Cardiac muscle cell (in vitro differentiated cells and primary cell): ENCODE results near the gene SSBP3. TPM values are rescaled to one million over a fixed set of nuclear protein-coding genes. Genes with fewer than 3 reads are reported as not detected.

Experiments
- DNase-seq, 2 donors: peaks; one replicate each; pipeline versions ENCODE4 v3.0.0 to v3.0.0-alpha.2; 2010 to 2017; ENCODE audit warnings: low read depth in 1 of 2, low spot score in 1 of 2
- H3K27ac ChIP-seq: fragments of 200-600 bp; sonication (generic); 2 replicates; pipeline ENCODE4 v1.5.1; 2016
- H3K27me3 ChIP-seq: fragments of 200-600 bp; sonication (generic); 2 replicates; pipeline ENCODE4 v1.6.0; 2016; ENCODE audit warnings: control low read depth
- H3K36me3 ChIP-seq: fragments of 200-600 bp; sonication (generic); 2 replicates; pipeline ENCODE4 v1.5.1; 2016; ENCODE audit warnings: control low read depth
- H3K4me1 ChIP-seq: fragments of 200-600 bp; sonication (generic); 2 replicates; pipeline ENCODE4 v1.8.1; 2017; ENCODE audit warnings: low read depth, mild to moderate bottlenecking, mixed run types
- H3K4me3 ChIP-seq: fragments of 200-600 bp; sonication (generic); 2 replicates; pipeline ENCODE4 v1.5.1; 2016; ENCODE audit warnings: mild to moderate bottlenecking
- H3K9me3 ChIP-seq: fragments of 200-600 bp; sonication (generic); 2 replicates; pipeline ENCODE4 v1.5.1; 2017; ENCODE audit warnings: low read depth, mild to moderate bottlenecking, control low read depth
- polyA plus RNA-seq: library from polyadenylated mRNA; unstranded; fragments of >200 nt; fragmentation: Nextera tagmentation; extraction: Ambion mirVana; gene quantifications from 2 replicates; pipeline ENCODE4 v1.2.1, GENCODE V29; 2016
- total RNA-seq: library from RNA; depleted of rRNA; stranded (reverse); fragments of >200 nt; gene quantifications from 2 replicates; pipeline ENCODE4 v1.2.3, GENCODE V29; 2016
- TF ChIP-seq, protein P1 (sequence below): IDR thresholded peaks from 2 replicates; pipeline ENCODE4 v1.5.1; 2012; ENCODE audit warnings: low read depth, mild to moderate bottlenecking, low read length

The SSBP3 gene
- total and polyA plus RNA-seq, 2 experiments from 2014 or later = 40.2 to 81.0 TPM

DNA sequence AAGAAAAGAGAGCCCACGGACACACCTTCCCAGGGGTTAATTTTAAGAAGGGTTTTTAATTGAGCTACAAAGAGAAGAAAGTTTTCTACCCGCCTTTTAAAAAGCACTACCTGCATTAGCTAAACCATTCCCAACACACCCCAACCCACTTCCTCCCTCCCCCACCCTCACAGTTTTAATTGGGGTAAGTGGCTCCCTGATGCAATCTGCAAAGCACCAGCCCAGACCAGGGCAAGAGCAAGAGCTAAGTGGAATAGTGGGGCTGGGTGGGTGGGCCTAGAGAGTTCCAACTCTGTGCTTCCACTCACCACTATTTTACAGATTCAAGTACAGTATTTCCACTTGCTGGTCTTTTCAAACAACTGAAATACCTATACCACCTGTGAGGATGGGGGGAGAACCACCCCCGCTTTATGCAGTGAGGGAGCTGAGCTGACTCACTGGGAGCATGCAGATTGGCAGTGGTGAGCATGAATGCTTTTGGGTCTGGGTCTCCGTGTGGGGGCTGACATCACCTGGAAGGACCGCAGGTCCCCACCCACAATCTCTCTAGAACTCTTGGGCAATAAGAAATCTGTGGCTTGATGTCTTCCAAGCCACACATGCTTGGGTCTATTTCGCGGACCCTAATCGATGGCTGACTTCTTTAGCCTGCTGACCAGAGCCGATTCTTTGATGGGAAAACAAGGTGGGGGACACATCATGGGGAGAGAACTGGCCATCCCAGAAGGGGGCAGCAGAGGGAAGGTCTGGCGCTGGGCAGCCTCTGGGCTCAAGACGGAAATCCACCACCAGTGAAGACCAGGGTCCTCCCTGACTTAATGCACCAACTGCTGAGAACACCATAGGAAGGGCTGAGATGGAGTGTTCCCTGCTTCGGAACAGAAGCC, 95.5 kb downstream of the SSBP3 start:
- Histone ChIP-seq H3K4me1 (peaks cover 59% of the 10 kb centered on the region), H3K4me3 (no peak overlapping the region), H3K27ac (no peak overlapping the region), H3K36me3 (no peaks in the 10 kb centered on the region), H3K27me3 (no peaks in the 10 kb centered on the region), H3K9me3 (no peaks in the 10 kb centered on the region)
- peak; percentile 66 to 78 for DNase-seq
- TF ChIP-seq, protein P1, sequence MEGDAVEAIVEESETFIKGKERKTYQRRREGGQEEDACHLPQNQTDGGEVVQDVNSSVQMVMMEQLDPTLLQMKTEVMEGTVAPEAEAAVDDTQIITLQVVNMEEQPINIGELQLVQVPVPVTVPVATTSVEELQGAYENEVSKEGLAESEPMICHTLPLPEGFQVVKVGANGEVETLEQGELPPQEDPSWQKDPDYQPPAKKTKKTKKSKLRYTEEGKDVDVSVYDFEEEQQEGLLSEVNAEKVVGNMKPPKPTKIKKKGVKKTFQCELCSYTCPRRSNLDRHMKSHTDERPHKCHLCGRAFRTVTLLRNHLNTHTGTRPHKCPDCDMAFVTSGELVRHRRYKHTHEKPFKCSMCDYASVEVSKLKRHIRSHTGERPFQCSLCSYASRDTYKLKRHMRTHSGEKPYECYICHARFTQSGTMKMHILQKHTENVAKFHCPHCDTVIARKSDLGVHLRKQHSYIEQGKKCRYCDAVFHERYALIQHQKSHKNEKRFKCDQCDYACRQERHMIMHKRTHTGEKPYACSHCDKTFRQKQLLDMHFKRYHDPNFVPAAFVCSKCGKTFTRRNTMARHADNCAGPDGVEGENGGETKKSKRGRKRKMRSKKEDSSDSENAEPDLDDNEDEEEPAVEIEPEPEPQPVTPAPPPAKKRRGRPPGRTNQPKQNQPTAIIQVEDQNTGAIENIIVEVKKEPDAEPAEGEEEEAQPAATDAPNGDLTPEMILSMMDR = peak; percentile 75

DNA sequence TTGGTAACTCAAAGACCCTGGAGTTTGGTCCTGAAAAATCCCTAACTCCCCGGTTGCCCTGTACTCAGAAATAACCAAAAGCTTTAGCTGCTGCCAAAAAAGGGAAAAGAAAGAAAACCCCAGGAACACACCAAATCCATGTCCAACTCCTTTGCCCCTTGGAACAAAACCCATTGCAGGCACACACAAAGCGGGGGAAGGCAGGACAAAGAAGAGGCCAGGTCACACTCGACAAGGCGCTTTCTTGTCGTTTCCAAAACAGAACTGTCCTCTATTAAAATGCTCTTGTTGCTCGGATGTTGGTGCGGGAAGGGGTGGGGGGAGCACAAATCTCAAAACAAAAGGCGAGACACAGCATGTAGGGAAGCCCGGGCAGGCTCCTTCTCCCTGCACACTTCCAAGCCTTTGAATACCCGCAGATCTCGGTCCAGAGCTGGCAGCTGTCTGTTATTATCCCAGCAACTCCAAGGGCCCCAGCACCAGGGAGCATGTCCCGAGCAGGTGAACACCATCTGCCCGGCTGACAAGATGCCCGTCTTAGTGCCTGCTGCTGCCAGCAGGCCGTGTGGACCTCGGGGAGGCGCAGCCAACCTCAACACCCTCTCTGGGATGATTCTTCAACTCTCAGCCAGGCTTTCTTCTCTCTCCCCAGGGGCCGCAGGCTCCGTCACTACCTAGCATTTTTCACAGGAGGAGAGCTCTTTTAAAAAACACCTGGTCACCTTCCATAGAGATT, 96.4 kb downstream of the SSBP3 start:
- peaks cover 62% of the 10 kb centered on the region for H3K4me1 ChIP-seq

DNA sequence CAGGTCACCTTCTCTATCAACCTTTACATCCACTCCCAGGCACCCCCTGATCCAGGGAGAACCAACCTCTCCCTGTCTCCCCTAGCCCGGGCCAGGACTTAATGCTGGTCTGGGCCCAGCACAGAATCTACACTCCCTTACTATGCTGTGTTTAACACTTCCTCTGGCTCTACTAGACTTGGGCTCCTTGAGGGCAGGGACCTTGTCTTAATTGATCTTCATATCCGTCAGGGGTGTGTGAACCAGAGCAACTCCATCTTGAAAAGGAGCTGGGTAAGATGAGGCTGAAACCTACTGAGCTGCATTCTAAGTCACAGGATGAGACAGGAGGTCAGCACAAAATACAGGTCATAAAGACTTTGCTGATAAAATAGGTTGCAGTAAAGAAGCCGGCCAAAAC, 98.9 kb downstream of the SSBP3 start:
- H3K4me1 ChIP-seq = peaks cover 53% of the 10 kb centered on the region
- no peak for DNase-seq
- H3K27me3 ChIP-seq = no peaks in the 10 kb centered on the region
- H3K9me3 ChIP-seq = no peaks in the 10 kb centered on the region
- H3K36me3 ChIP-seq = no peaks in the 10 kb centered on the region
- TF ChIP-seq, protein P1 = no peak
- peak overlapping the region; percentile 36 for H3K27ac ChIP-seq
- no peak overlapping the region for H3K4me3 ChIP-seq

More for the DNA sequence above, 96.4 kb downstream of the SSBP3 start:
- H3K36me3 ChIP-seq = no peaks in the 10 kb centered on the region
- DNase-seq = no peak
- no peaks in the 10 kb centered on the region for H3K9me3 ChIP-seq
- TF ChIP-seq, protein P1 = no peak
- no peak overlapping the region for H3K27ac ChIP-seq
- no peaks in the 10 kb centered on the region for H3K27me3 ChIP-seq
- no peak overlapping the region for H3K4me3 ChIP-seq

DNA sequence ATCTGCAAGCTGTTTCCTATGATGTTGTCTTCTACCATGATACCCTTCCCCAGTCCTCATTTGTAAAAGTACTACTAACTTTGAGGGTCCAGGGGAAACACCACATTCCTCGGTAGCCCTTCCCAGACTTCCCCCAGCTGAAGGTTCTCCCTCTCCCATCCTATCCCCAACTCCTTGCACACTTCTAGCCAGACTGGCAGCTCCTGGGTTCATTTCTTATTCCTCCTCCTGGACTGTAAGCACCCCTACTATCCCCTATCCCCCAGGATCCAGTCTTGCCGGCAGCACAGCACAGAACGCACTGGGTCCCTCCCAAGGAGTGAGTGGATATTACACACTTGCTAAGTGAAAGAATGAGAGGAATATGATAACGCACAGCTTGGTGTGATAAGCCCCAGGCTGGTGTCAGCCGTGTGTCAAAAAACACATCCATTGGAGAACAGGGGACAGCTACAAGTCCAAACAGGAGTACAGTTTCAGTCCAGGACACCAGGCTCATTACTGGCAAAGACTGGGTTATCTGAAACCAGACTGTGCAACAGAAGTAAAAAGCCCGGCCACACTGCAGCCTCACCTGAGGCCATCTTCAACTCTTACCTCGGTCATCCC, 100.2 kb downstream of the SSBP3 start:
- Histone ChIP-seq H3K9me3 (no peaks in the 10 kb centered on the region), H3K4me3 (no peak overlapping the region), H3K36me3 (no peaks in the 10 kb centered on the region), H3K27me3 (no peaks in the 10 kb centered on the region), H3K4me1 (peaks cover 53% of the 10 kb centered on the region), H3K27ac (peak overlapping the region; percentile 36)
- TF ChIP-seq, protein P1 = no peak
- DNase-seq = peak in 1 of 2 donors; percentile 73

DNA sequence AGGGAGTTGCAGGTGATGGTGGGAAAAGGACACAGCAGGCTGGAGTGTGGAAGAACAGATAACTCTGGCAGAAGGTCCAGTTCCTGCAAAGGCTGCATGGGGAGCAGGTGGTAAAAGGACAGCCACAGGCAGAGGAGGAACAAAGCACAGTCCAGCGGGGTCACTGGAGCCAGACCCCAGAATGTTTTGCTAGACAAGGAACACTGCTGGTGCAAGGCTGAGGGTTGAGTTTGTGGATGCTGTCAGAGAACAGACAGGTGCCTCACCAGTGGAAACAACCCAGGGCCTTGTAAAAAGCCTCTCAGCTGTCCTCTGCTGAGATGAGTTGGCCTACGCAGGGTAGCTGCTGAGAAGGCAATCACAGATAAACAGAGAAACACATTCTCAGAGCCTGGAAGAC, 101.7 kb downstream of the SSBP3 start:
- TF ChIP-seq, protein P1 = no peak
- H3K27ac ChIP-seq = peak overlapping the region; percentile 71

More for the DNA sequence above, 101.7 kb downstream of the SSBP3 start:
- no peaks in the 10 kb centered on the region for H3K36me3 ChIP-seq
- DNase-seq = no peak
- H3K27me3 ChIP-seq = no peaks in the 10 kb centered on the region
- H3K9me3 ChIP-seq = no peaks in the 10 kb centered on the region
- H3K4me1 ChIP-seq = peaks cover 51% of the 10 kb centered on the region
- H3K4me3 ChIP-seq = no peak overlapping the region
